GM12892 (cell line): ENCODE data around the gene ISLR.

Experiments used
- POLR2A ChIP-seq: IDR thresholded peaks from 2 replicates; pipeline ENCODE4 v1.6.1; 2011; ENCODE audit warnings: low read depth, low read length, control low read depth
- TAF1 ChIP-seq: IDR thresholded peaks from 2 replicates; pipeline ENCODE4 v1.6.1; 2011; ENCODE audit warnings: low read depth, mild to moderate bottlenecking, control low read depth, low read length, borderline replicate concordance

DNA sequence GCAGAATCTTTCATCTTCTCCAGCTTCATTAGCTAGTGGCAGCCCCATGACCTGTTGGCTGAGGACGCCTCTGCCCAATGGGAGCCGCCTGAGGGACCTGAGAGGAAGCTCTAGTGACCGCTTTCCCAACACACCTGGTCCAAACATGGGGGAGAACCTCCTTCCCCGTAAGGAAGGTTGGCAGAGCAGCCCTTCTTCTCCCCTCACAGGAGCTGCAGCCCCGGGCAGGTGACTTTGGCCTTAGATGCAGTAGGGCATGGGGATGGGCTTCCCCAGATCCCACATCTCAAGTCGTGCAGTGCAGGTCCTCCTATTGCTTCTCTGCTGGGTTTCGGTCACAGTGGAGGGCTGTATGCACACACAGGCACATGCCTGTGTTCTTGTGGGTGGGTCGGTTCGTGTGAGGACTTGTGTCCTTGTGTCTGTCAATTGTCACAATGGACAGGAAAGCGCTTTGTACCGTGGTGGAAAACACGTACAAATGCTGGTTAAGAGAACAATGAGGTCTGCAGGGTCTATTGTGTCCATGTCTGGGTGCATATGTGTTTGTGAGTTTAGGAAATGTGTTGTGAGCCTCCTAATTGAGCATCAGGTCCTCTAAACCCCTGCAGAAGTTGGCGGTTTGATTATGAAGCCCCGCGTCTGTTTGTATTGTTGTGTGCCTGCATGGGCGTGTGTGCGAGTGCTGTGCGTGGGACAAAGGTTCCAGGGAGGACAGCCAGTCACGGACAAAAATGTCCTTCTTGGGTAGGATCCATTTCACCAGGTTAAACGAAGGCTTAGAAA lies 41.7 kb upstream of the ISLR start:
- TF ChIP-seq POLR2A, result no peak
- no peak for TF ChIP-seq TAF1
